Neutrophil (primary cell): ENCODE data around the gene CEP57L1.
"Not testable (repeated sequence)": the region's sequence is repeated elsewhere in the genome, so short reads cannot be mapped to it uniquely, and the experiment has no call there.

Experiments
- H3K27ac ChIP-seq: fragments of 200-600 bp; sonication (generic); 2 replicates; pipeline ENCODE4 v1.5.1; 2016; ENCODE audit warnings: mild to moderate bottlenecking, moderate library complexity
- H3K27me3 ChIP-seq: fragments of 200-600 bp; sonication (generic); 2 replicates; pipeline ENCODE4 v1.6.0; 2016; ENCODE audit warnings: mild to moderate bottlenecking
- H3K36me3 ChIP-seq: fragments of 200-600 bp; sonication (generic); 2 replicates; pipeline ENCODE4 v1.5.1; 2017
- H3K4me1 ChIP-seq, 2 experiments: fragments of 200-600 bp in 1 of 2; sonication (generic) in 1 of 2; 1 replicate in 1 of 2; 2 replicates in 1 of 2; pipeline versions ENCODE4 v1.5.1 to v1.6.1; 2013 to 2016; ENCODE audit warnings: low read depth in 1 of 2, low read length in 1 of 2, mild to moderate bottlenecking in 1 of 2, moderate library complexity in 1 of 2; ENCODE audit not compliant: control insufficient read depth in 1 of 2, insufficient read depth in 1 of 2
- H3K4me3 ChIP-seq, 2 experiments: fragments of 200-600 bp in 1 of 2; sonication (generic) in 1 of 2; 1 replicate in 1 of 2; 2 replicates in 1 of 2; pipeline ENCODE4 v1.5.1; 2013 to 2016; ENCODE audit warnings: low read depth in 1 of 2, low read length in 1 of 2, mild to moderate bottlenecking in 1 of 2, moderate library complexity in 1 of 2
- H3K9me3 ChIP-seq: fragments of 200-600 bp; sonication (generic); 2 replicates; pipeline ENCODE4 v1.5.1; 2016
- TF ChIP-seq, protein P1 (sequence below): fragments of 200-600 bp; sonication (generic); IDR thresholded peaks from 2 replicates; pipeline ENCODE4 v1.5.1; 2016; ENCODE audit warnings: antibody characterized with exemption

Gene CEP57L1

DNA sequence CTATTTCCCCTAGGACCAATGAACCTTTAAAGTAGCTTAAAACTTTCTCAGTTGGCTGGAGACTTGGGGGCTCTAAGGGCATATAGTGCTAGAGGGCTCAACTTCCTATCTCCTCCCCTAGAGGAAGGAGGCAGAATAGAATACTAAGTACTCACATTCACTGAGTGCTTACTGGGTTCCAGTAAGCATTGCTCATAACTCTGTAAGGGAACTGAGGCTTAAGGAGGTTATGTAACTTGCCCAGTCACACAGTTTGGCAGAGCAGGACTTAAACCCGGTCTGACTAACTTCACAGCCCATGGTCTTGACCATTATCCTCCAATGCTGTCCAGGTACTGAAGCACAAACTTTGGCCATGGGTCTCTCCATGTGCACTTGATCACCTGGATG is 13.1 kb upstream of the CEP57L1 start:
- no peaks in the 10 kb centered on the region for H3K27me3 ChIP-seq
- TF ChIP-seq, protein P1, sequence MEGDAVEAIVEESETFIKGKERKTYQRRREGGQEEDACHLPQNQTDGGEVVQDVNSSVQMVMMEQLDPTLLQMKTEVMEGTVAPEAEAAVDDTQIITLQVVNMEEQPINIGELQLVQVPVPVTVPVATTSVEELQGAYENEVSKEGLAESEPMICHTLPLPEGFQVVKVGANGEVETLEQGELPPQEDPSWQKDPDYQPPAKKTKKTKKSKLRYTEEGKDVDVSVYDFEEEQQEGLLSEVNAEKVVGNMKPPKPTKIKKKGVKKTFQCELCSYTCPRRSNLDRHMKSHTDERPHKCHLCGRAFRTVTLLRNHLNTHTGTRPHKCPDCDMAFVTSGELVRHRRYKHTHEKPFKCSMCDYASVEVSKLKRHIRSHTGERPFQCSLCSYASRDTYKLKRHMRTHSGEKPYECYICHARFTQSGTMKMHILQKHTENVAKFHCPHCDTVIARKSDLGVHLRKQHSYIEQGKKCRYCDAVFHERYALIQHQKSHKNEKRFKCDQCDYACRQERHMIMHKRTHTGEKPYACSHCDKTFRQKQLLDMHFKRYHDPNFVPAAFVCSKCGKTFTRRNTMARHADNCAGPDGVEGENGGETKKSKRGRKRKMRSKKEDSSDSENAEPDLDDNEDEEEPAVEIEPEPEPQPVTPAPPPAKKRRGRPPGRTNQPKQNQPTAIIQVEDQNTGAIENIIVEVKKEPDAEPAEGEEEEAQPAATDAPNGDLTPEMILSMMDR, result no peak
- no peak overlapping the region for H3K4me3 ChIP-seq
- no peaks in the 10 kb centered on the region for H3K4me1 ChIP-seq
- peaks cover 4% of the 10 kb centered on the region for H3K36me3 ChIP-seq
- no peaks in the 10 kb centered on the region for H3K9me3 ChIP-seq
- H3K27ac ChIP-seq, result no peak overlapping the region

GRCh38 chr6:109083657-109084056 is 11.7 kb upstream of the CEP57L1 start:
- H3K36me3 ChIP-seq, result peaks cover 4% of the 10 kb centered on the region
- no peaks in the 10 kb centered on the region for H3K9me3 ChIP-seq
- no peaks in the 10 kb centered on the region for H3K27me3 ChIP-seq
- TF ChIP-seq, protein P1, result no peak
- no peak overlapping the region for H3K27ac ChIP-seq
- H3K4me3 ChIP-seq, result no peak overlapping the region
- H3K4me1 ChIP-seq, result no peaks in the 10 kb centered on the region

DNA sequence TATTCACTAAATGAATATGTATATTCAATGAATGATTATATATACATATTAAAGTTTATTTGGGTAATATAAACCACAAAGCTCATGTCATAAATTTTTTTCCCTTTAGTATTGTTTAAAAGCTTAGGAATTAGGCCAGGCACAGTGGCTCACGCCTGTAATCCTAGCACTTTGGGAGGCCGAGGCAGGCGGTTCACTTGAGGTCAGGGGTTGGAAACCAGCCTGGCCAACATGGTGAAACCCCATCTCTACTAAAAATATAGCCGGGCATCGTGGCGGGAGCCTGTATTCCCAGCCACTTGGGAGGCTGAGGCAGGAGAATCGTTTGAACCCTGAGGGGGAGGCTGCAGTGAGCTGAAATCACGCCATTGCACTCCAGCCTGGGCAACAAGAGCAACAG is 11.2 kb upstream of the CEP57L1 start:
- H3K36me3 ChIP-seq, H3K27me3 ChIP-seq, H3K27ac ChIP-seq, H3K4me1 ChIP-seq, H3K4me3 ChIP-seq, H3K9me3 ChIP-seq: not testable (repeated sequence)

DNA sequence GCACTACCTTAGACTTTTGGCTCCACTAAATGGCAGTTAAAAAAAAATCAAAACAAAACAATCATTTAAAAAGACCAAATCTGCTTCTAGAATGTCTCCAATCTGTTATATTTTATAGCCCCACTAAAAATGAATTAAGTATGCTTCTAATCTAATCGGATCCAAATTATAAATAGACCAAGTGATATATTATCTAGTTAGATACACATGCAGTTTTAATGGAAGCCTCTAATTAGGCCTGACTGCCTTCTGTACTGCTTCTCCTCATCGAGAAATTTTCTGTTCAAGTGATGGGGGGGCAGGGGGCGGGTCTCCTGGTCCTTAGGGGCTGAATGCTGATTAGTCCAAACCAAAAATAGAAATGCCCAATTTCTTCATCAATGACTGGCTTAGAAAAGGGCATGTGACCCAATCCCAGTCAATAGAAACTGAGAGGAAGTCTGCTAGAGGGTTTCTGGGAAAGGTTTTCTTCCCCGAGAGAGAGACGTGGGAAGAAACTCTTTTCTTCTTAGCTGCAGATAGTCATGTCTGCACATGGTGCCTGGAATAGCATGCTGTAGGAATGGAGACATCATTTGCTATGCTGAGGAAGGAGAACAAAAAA is 7.5 kb upstream of the CEP57L1 start:
- no peaks in the 10 kb centered on the region for H3K27me3 ChIP-seq
- H3K4me1 ChIP-seq, result peaks cover 7 to 8% of the 10 kb centered on the region in 2 experiments
- H3K4me3 ChIP-seq, result no peak overlapping the region
- peaks cover 4% of the 10 kb centered on the region for H3K36me3 ChIP-seq
- no peak overlapping the region for H3K27ac ChIP-seq
- H3K9me3 ChIP-seq, result no peaks in the 10 kb centered on the region
- TF ChIP-seq, protein P1, result no peak

DNA sequence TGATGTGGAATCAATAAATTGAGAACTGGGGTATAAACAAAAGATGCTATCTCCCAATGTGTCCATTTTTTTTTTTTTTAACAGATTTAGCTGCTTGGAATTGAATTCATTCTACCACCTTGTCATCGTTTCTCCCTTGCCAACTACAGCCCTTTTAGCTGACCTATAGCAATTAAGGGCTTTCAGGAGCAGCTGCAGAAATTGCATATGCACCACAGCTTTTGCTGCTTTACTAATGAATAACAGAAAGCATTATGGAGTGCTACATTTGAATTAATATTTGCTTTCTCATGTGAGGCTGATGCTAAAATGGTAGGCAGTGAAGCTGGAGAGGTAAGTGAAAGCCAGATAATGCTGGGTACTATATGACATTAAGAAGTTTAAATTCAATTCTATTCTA is 6.3 kb upstream of the CEP57L1 start:
- H3K27ac ChIP-seq, result no peak overlapping the region
- no peaks in the 10 kb centered on the region for H3K27me3 ChIP-seq
- H3K4me3 ChIP-seq, result no peak overlapping the region

GRCh38 chr6:109091314-109092024 is 3.8 kb upstream of the CEP57L1 start:
- peaks cover 32 to 36% of the 10 kb centered on the region in 2 experiments for H3K4me1 ChIP-seq
- H3K27ac ChIP-seq, result no peak overlapping the region
- no peaks in the 10 kb centered on the region for H3K27me3 ChIP-seq
- H3K4me3 ChIP-seq, result no peak overlapping the region
- H3K36me3 ChIP-seq, result no peaks in the 10 kb centered on the region
- TF ChIP-seq, protein P1, result no peak
- no peaks in the 10 kb centered on the region for H3K9me3 ChIP-seq

More for the DNA sequence above, 6.3 kb upstream of the CEP57L1 start:
- no peaks in the 10 kb centered on the region for H3K9me3 ChIP-seq
- TF ChIP-seq, protein P1, result no peak
- H3K36me3 ChIP-seq, result peaks cover 4% of the 10 kb centered on the region
- peaks cover 20 to 21% of the 10 kb centered on the region in 2 experiments for H3K4me1 ChIP-seq
